ENCODE results near the gene RPL13A. TPM values are rescaled to one million over a fixed set of nuclear protein-coding genes. Genes with fewer than 3 reads are reported as not detected.
A peak's percentile ranks its signal among the peaks of the same experiment; 100 is the strongest.

Gene RPL13A
- total and polyA plus RNA-seq, 9 donors = 3,682 to 9,736 (median 6,664) TPM

- WGBS, 3 donors = 82 to 89% (median 83%) methylated on average over 12 of the region's 12 CpGs
- Histone ChIP-seq H3K4me1 (ENCODE audit: insufficient read depth) (peaks cover 8% of the 10 kb centered on the region), H3K27me3 (no peaks in the 10 kb centered on the region), H3K4me3 (no peak overlapping the region), H3K27ac (peak overlapping the region in 1 of 2 donors; percentile 56), H3K9me3 (no peaks in the 10 kb centered on the region), H3K36me3 (no peaks in the 10 kb centered on the region)
- no peak for TF ChIP-seq CTCF (IDR thresholded peaks at IDR 0.05)
- TF ChIP-seq EP300 (IDR thresholded peaks at IDR 0.05) = no peak
- TF ChIP-seq POLR2A (IDR thresholded peaks at IDR 0.05) = no peak
- peak in 2 of 5 donors; percentile 37 to 54 for DNase-seq
- intact Hi-C loops (cut with DNase I) = loop anchor here in 1 of 4 donors (5.0 kb wide), 1 partner anchor 180 kb away; the partner anchor contains the start of gene PRMT1
Measured at GRCh38 chr19:49497789-49498103, 10.3 kb downstream of the RPL13A start.

GRCh38 chr19:49498475-49498874, 11.1 kb downstream of the RPL13A start:
- no peaks in the 10 kb centered on the region for H3K36me3 ChIP-seq
- 66 to 70% (median 70%) methylated on average over 7 of the region's 7 CpGs for WGBS, 3 donors
- DNase-seq = no peak
- intact Hi-C loops (cut with DNase I) = loop anchor here in 1 of 4 donors (5.0 kb wide), 1 partner anchor 179 kb away; the partner anchor contains the start of gene PRMT1
- H3K27ac ChIP-seq = no peak overlapping the region
- H3K4me1 ChIP-seq (ENCODE audit: insufficient read depth) = peaks cover 8% of the 10 kb centered on the region
- TF ChIP-seq POLR2A (IDR thresholded peaks at IDR 0.05) (no peak), CTCF (IDR thresholded peaks at IDR 0.05) (no peak), EP300 (IDR thresholded peaks at IDR 0.05) (no peak)
- H3K27me3 ChIP-seq = no peaks in the 10 kb centered on the region
- H3K9me3 ChIP-seq = no peaks in the 10 kb centered on the region
- no peak overlapping the region for H3K4me3 ChIP-seq

- intact Hi-C loops (cut with DNase I) = loop anchor here in 1 of 4 donors (5.0 kb wide), 1 partner anchor 178 kb away; the partner anchor contains the start of gene PRMT1
- H3K9me3 ChIP-seq = no peaks in the 10 kb centered on the region
- WGBS, 3 donors = 44 to 60% (median 45%) methylated on average over 19 of the region's 19 CpGs
- no peak overlapping the region for H3K4me3 ChIP-seq
- no peak overlapping the region for H3K27ac ChIP-seq
- H3K4me1 ChIP-seq (ENCODE audit: insufficient read depth) = peaks cover 8% of the 10 kb centered on the region
- H3K27me3 ChIP-seq = no peaks in the 10 kb centered on the region
- no peak for DNase-seq
- no peaks in the 10 kb centered on the region for H3K36me3 ChIP-seq
- no peak for TF ChIP-seq CTCF (IDR thresholded peaks at IDR 0.05)
- TF ChIP-seq EP300 (IDR thresholded peaks at IDR 0.05) = no peak
- no peak for TF ChIP-seq POLR2A (IDR thresholded peaks at IDR 0.05)
Measured at GRCh38 chr19:49499030-49499670, 11.7 kb downstream of the RPL13A start.

GRCh38 chr19:49502866-49503581, 15.6 kb downstream of the RPL13A start:
- H3K4me1 ChIP-seq (ENCODE audit: insufficient read depth) = no peaks in the 10 kb centered on the region
- no peaks in the 10 kb centered on the region for H3K36me3 ChIP-seq
- DNase-seq = peak in 4 of 5 donors; percentile 56 to 72 (median 64)
- no peak overlapping the region for H3K27ac ChIP-seq
- intact Hi-C loops (cut with DNase I) = no loop called here
- peak; percentile 51 to 81 (median 74) for TF ChIP-seq CTCF (IDR thresholded peaks at IDR 0.05)
- TF ChIP-seq EP300 (IDR thresholded peaks at IDR 0.05) = no peak
- no peaks in the 10 kb centered on the region for H3K27me3 ChIP-seq
- no peak overlapping the region for H3K4me3 ChIP-seq
- no peaks in the 10 kb centered on the region for H3K9me3 ChIP-seq
- 29 to 42% (median 30%) methylated on average over 14 of the region's 14 CpGs for WGBS, 3 donors

Measured in ovary (tissue), 9 donors.